PC-3 (cell line): ENCODE data around the gene DISC1. TPM values are rescaled to one million over a fixed set of nuclear protein-coding genes. Genes with fewer than 3 reads are reported as not detected.
"Not testable (repeated sequence)": the region's sequence is repeated elsewhere in the genome, so short reads cannot be mapped to it uniquely, and the experiment has no call there.

Experiments used
- ATAC-seq: fragments of 200-7000 bp; cut with Tn5 transposase; 2 replicates; pipeline ENCODE4 v1.9.1; 2020; ENCODE audit warnings: mild to moderate bottlenecking, moderate library complexity
- BruUV-seq: library from RNA; stranded (reverse); fragments of 400-500 nt; replicated peaks from 2 replicates; lab custom pipeline; 2021; lab: Mats Ljungman, UMichigan
- CTCF ChIA-PET: fragments of 300-600 bp; sonication (Branson Sonifier 250); formaldehyde crosslinking; loops from one replicate; lab custom pipeline; 2022; ENCODE audit warnings: antibody characterized with exemption; lab: Charles Lee
- POLR2A ChIA-PET: fragments of 300-600 bp; sonication (Branson Sonifier 250); formaldehyde crosslinking; loops from one replicate; lab custom pipeline; 2022; ENCODE audit warnings: antibody characterized with exemption; ENCODE audit not compliant: unreplicated experiment; lab: Charles Lee
- DNase-seq: peaks from one replicate; pipeline ENCODE4 v3.0.0-alpha.2; 2015
- H2AFZ ChIP-seq: fragments of 300-600 bp; sonication (generic); 2 replicates; pipeline ENCODE4 v1.6.0; 2016; ENCODE audit warnings: antibody characterized with exemption, low read length
- H3F3A ChIP-seq: fragments of 300-600 bp; sonication (generic); one replicate; pipeline ENCODE4 v1.6.0; 2017; ENCODE audit warnings: antibody characterized with exemption, low read length, control low read depth, mild to moderate bottlenecking; ENCODE audit not compliant: unreplicated experiment
- H3K27ac ChIP-seq: fragments of 300-600 bp; sonication (generic); 2 replicates; pipeline ENCODE4 v1.5.1; 2016; ENCODE audit warnings: mild to moderate bottlenecking, low read length
- H3K27me3 ChIP-seq: fragments of 300-600 bp; sonication (generic); 2 replicates; pipeline ENCODE4 v1.6.1; 2016; ENCODE audit warnings: low read length, mixed read lengths
- H3K36me3 ChIP-seq: fragments of 300-600 bp; sonication (generic); 2 replicates; pipeline ENCODE4 v1.6.1; 2016; ENCODE audit warnings: low read depth, mixed run types, low read length, mixed read lengths
- H3K4me1 ChIP-seq: fragments of 300-600 bp; sonication (generic); 2 replicates; pipeline ENCODE4 v1.5.1; 2016; ENCODE audit warnings: low read length; ENCODE audit not compliant: insufficient read depth
- H3K4me2 ChIP-seq: fragments of 300-600 bp; sonication (generic); 2 replicates; pipeline ENCODE4 v1.6.0; 2016; ENCODE audit warnings: low read length
- H3K4me3 ChIP-seq: fragments of 300-600 bp; sonication (generic); 2 replicates; pipeline ENCODE4 v1.5.1; 2016; ENCODE audit warnings: mild to moderate bottlenecking, low read length, mixed read lengths
- H3K79me2 ChIP-seq: fragments of 300-600 bp; sonication (generic); 2 replicates; pipeline ENCODE4 v1.6.1; 2017; ENCODE audit warnings: low read length, mixed read lengths
- H3K9ac ChIP-seq: fragments of 300-600 bp; sonication (generic); 2 replicates; pipeline ENCODE4 v1.6.0; 2016; ENCODE audit warnings: mild to moderate bottlenecking, low read length
- H3K9me2 ChIP-seq: fragments of 300-600 bp; sonication (generic); replicated peaks from 2 replicates; pipeline ENCODE4 v1.6.1; 2016; ENCODE audit warnings: mixed run types, low read length, mixed read lengths
- H3K9me3 ChIP-seq: fragments of 300-600 bp; sonication (generic); 2 replicates; pipeline ENCODE4 v1.6.1; 2016; ENCODE audit warnings: low read length, mixed read lengths
- H4K20me1 ChIP-seq: fragments of 300-600 bp; sonication (generic); 2 replicates; pipeline ENCODE4 v1.6.1; 2016; ENCODE audit warnings: low read length, mixed read lengths
- CTCF ChIP-seq: fragments of 300-600 bp; sonication (generic); conservative IDR thresholded peaks from 2 replicates; pipeline ENCODE4 v1.5.1; 2017; ENCODE audit warnings: antibody characterized with exemption, low read depth, mild to moderate bottlenecking, low read length
- EZH2 ChIP-seq: fragments of 300-600 bp; sonication (generic); IDR thresholded peaks from one replicate; pipeline ENCODE4 v1.6.1; 2017; ENCODE audit warnings: antibody characterized with exemption, mild to moderate bottlenecking, low read length; ENCODE audit not compliant: unreplicated experiment
- EZH2phosphoT487 ChIP-seq: fragments of 300-600 bp; sonication (generic); IDR thresholded peaks from 2 replicates; pipeline ENCODE4 v1.6.1; 2018; ENCODE audit warnings: mild to moderate bottlenecking, antibody characterized with exemption, low read length, borderline replicate concordance
- intact Hi-C: fragments of 100-400 bp; cut with micrococcal nuclease; formaldehyde crosslinking; loops from 2 replicates; pipeline ENCODE4 v1.9.0; 2023
- total RNA-seq: library from RNA; depleted of rRNA; stranded (reverse); fragments of >200 nt; gene quantifications from 2 replicates; pipeline ENCODE4 v1.2.3, GENCODE V29; 2014

The DISC1 gene
- total RNA-seq, 1 experiment from 2014 or later: 3.4 TPM

GRCh38 chr1:231778009-231778719, 151.6 kb downstream of the DISC1 start:
- no peak for TF ChIP-seq CTCF
- no peak for TF ChIP-seq EZH2
- no peak for TF ChIP-seq EZH2phosphoT487
- no peak overlapping the region for H3K4me3 ChIP-seq
- H3K9me2 ChIP-seq: no peaks in the 10 kb centered on the region
- intact Hi-C loops: no loop called here
- H3K36me3 ChIP-seq: no peaks in the 10 kb centered on the region
- H3K4me1 ChIP-seq: peaks cover 25% of the 10 kb centered on the region
- H3K27me3 ChIP-seq: no peaks in the 10 kb centered on the region
- ChIA-PET CTCF (no interaction called here), POLR2A (interaction anchor here (0.5 kb wide), 1 partner anchor 589 kb away, joined by 3 read pairs; no protein-coding TSS in a partner anchor)
- H4K20me1 ChIP-seq: no peaks in the 10 kb centered on the region
- no peaks in the 10 kb centered on the region for H3F3A ChIP-seq
- DNase-seq: peak; percentile 89
- H3K9me3 ChIP-seq: no peaks in the 10 kb centered on the region
- peak; percentile 58 for ATAC-seq
- H3K27ac ChIP-seq: peak overlapping the region; percentile 70
- peak overlapping the region; percentile 23; the same call in 1 of the 2 replicates for H3K9ac ChIP-seq
- no TSS peak for BruUV-seq
- peak overlapping the region; percentile 43 for H2AFZ ChIP-seq
- H3K79me2 ChIP-seq: no peaks in the 10 kb centered on the region
- peak overlapping the region; percentile 58 for H3K4me2 ChIP-seq

- no peaks in the 10 kb centered on the region for H3K36me3 ChIP-seq
- intact Hi-C loops: no loop called here
- H3F3A ChIP-seq: no peaks in the 10 kb centered on the region
- no peak overlapping the region for H3K4me2 ChIP-seq
- DNase-seq: no peak
- H3K9me3 ChIP-seq: no peaks in the 10 kb centered on the region
- H3K4me1 ChIP-seq: peaks cover 25% of the 10 kb centered on the region
- POLR2A ChIA-PET: no interaction called here
- H3K9me2 ChIP-seq: no peaks in the 10 kb centered on the region
- H3K79me2 ChIP-seq: no peaks in the 10 kb centered on the region
- no peak for ATAC-seq
- H3K4me3 ChIP-seq: no peak overlapping the region
- peak overlapping the region; percentile 70; the same call in 1 of the 2 replicates for H3K27ac ChIP-seq
- H3K9ac ChIP-seq: no peak overlapping the region
- no peaks in the 10 kb centered on the region for H3K27me3 ChIP-seq
- CTCF ChIA-PET: no interaction called here
- no peaks in the 10 kb centered on the region for H4K20me1 ChIP-seq
- no peak for TF ChIP-seq CTCF
- no peak for TF ChIP-seq EZH2
- TF ChIP-seq EZH2phosphoT487: no peak
- no peak overlapping the region for H2AFZ ChIP-seq
- no TSS peak for BruUV-seq
These were observed 152.5 kb downstream of the DISC1 start for GRCh38 chr1:231779081-231779480.

- ChIA-PET POLR2A (interaction anchor here (0.6 kb wide), 2 partner anchors 342 to 392 kb away, joined by 3 to 4 read pairs; no protein-coding TSS in a partner anchor), CTCF (interaction anchor here (1.0 to 1.1 kb wide), 2 partner anchors 25 to 846 kb away, joined by 3 to 4 read pairs; no protein-coding TSS in a partner anchor)
- BruUV-seq: no TSS peak
- ATAC-seq (peak; percentile 81), DNase-seq (peak; percentile 84)
- TF ChIP-seq CTCF (peak; percentile 20; the same call in 1 of the 2 replicates), EZH2phosphoT487 (no peak)
- Histone ChIP-seq H3K9me3 (no peaks in the 10 kb centered on the region), H3K36me3 (no peaks in the 10 kb centered on the region), H3K9me2 (no peaks in the 10 kb centered on the region), H3K4me3 (no peak overlapping the region), H3K27me3 (no peaks in the 10 kb centered on the region), H2AFZ (peak overlapping the region; percentile 19; the same call in 1 of the 2 replicates), H3K79me2 (no peaks in the 10 kb centered on the region), H3K27ac (peak overlapping the region; percentile 17), H3K4me2 (peak overlapping the region; percentile 34), H3K4me1 (peaks cover 33% of the 10 kb centered on the region), H4K20me1 (no peaks in the 10 kb centered on the region), H3K9ac (no peak overlapping the region), H3F3A (no peaks in the 10 kb centered on the region)
- intact Hi-C loops: no loop called here
These were observed 155.3 kb downstream of the DISC1 start for GRCh38 chr1:231781892-231782291.

GRCh38 chr1:231785073-231785472, 158.5 kb downstream of the DISC1 start:
- CTCF ChIA-PET, H3K9me2 ChIP-seq: not testable (repeated sequence)

More at GRCh38 chr1:231785073-231785472, 158.5 kb downstream of the DISC1 start:
- H3K4me2 ChIP-seq, H3K27ac ChIP-seq, H3K9me3 ChIP-seq, DNase-seq, H3F3A ChIP-seq, H3K27me3 ChIP-seq, H2AFZ ChIP-seq, H3K79me2 ChIP-seq, POLR2A ChIA-PET, H3K9ac ChIP-seq, ATAC-seq, intact Hi-C loops, H3K4me3 ChIP-seq, BruUV-seq, H4K20me1 ChIP-seq, H3K36me3 ChIP-seq: not testable (repeated sequence)
- H3K4me1 ChIP-seq: peaks cover 18% of the 10 kb centered on the region
